HCT116 (cell line): ENCODE data around the gene PDZD4.

ENCODE experiments used
- FOSL1 ChIP-seq: IDR thresholded peaks from 2 replicates; pipeline ENCODE4 v1.6.1; 2012; ENCODE audit warnings: low read depth
- POLR2AphosphoS5 ChIP-seq: IDR thresholded peaks from 2 replicates; pipeline ENCODE4 v1.6.1; 2011; ENCODE audit warnings: mild to moderate bottlenecking, low read depth, low read length, moderate library complexity
- YY1 ChIP-seq: IDR thresholded peaks from 2 replicates; pipeline ENCODE4 v1.6.1; 2011; ENCODE audit warnings: low read length, low read depth, moderate library complexity, mild to moderate bottlenecking; ENCODE audit not compliant: insufficient replicate concordance; ENCODE audit errors: extremely low read depth
- ZFX ChIP-seq: fragments of 450-650 bp; IDR thresholded peaks from 2 replicates; pipeline ENCODE4 v1.6.1; 2017
- TF ChIP-seq, protein P1 (sequence below), 3 experiments: fragments of 200-600 bp in 1 of 3; sonication (generic) in 1 of 3; IDR thresholded peaks in 2 of 3; conservative IDR thresholded peaks in 1 of 3; 2 replicates each; pipeline ENCODE4 v1.5.1; 2012 to 2017; ENCODE audit warnings: low read depth in 2 of 3, low read length in 2 of 3, antibody characterized with exemption in 1 of 3, borderline replicate concordance in 1 of 3, control low read depth in 1 of 3, mild to moderate bottlenecking in 1 of 3, mixed read lengths in 1 of 3, mixed run types in 1 of 3, moderate library complexity in 1 of 3; ENCODE audit not compliant: insufficient read depth in 1 of 3

GRCh38 chrX:153789654-153790053 is 40.7 kb downstream of the PDZD4 start:
- TF ChIP-seq, protein P1, sequence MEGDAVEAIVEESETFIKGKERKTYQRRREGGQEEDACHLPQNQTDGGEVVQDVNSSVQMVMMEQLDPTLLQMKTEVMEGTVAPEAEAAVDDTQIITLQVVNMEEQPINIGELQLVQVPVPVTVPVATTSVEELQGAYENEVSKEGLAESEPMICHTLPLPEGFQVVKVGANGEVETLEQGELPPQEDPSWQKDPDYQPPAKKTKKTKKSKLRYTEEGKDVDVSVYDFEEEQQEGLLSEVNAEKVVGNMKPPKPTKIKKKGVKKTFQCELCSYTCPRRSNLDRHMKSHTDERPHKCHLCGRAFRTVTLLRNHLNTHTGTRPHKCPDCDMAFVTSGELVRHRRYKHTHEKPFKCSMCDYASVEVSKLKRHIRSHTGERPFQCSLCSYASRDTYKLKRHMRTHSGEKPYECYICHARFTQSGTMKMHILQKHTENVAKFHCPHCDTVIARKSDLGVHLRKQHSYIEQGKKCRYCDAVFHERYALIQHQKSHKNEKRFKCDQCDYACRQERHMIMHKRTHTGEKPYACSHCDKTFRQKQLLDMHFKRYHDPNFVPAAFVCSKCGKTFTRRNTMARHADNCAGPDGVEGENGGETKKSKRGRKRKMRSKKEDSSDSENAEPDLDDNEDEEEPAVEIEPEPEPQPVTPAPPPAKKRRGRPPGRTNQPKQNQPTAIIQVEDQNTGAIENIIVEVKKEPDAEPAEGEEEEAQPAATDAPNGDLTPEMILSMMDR (IDR thresholded peaks at IDR 0.05 in 2 of 3, conservative IDR thresholded peaks at IDR 0.05 in 1 of 3; ENCODE audit: borderline replicate concordance in 1 of 3, insufficient read depth in 1 of 3, low read depth in 2 of 3, low read length in 2 of 3), result no peak
- TF ChIP-seq POLR2AphosphoS5 (no peak), FOSL1 (no peak), ZFX (no peak), YY1 (no peak)
